Measurements from ENCODE around the gene ECSIT.
"Not testable (repeated sequence)": the region's sequence is repeated elsewhere in the genome, so short reads cannot be mapped to it uniquely, and the experiment has no call there.

- not testable (repeated sequence) for TF ChIP-seq CTCF, POLR2A (IDR thresholded peaks at IDR 0.05)
These were observed 60.6 kb downstream of the ECSIT start for GRCh38 chr19:11468266-11468845.
